Measurements from ENCODE around the gene ALG11.

ALG11 gene

GRCh38 chr13:51999510-51999911 lies 12.7 kb upstream of the ALG11 start:
- Histone ChIP-seq H3K9ac (ENCODE audit: low read depth, low read length) (no peak overlapping the region), H3K4me3 (ENCODE audit: low read length) (no peak overlapping the region), H3K4me2 (ENCODE audit: low read length) (peak overlapping the region; percentile 63), H3K36me3 (ENCODE audit: insufficient read depth, low read length) (no peaks in the 10 kb centered on the region), H3K4me1 (ENCODE audit: control insufficient read depth, insufficient read depth, low read length) (no peaks in the 10 kb centered on the region), H3K9me3 (replicated peaks; ENCODE audit: low read length) (no peaks in the 10 kb centered on the region), H3K27me3 (ENCODE audit: control insufficient read depth, insufficient read depth, low read length) (peaks cover 58% of the 10 kb centered on the region)

GRCh38 chr13:51999921-52000320 lies 12.3 kb upstream of the ALG11 start:
- no peaks in the 10 kb centered on the region for H3K36me3 ChIP-seq (ENCODE audit: insufficient read depth, low read length)
- H3K9ac ChIP-seq (ENCODE audit: low read depth, low read length), result no peak overlapping the region
- H3K9me3 ChIP-seq (replicated peaks; ENCODE audit: low read length), result no peaks in the 10 kb centered on the region
- H3K4me3 ChIP-seq (ENCODE audit: low read length), result no peak overlapping the region
- H3K4me1 ChIP-seq (ENCODE audit: control insufficient read depth, insufficient read depth, low read length), result no peaks in the 10 kb centered on the region
- H3K27me3 ChIP-seq (ENCODE audit: control insufficient read depth, insufficient read depth, low read length), result peaks cover 53% of the 10 kb centered on the region
- H3K4me2 ChIP-seq (ENCODE audit: low read length), result peak overlapping the region; percentile 63

- H3K36me3 ChIP-seq (ENCODE audit: insufficient read depth, low read length), result no peaks in the 10 kb centered on the region
- H3K4me1 ChIP-seq (ENCODE audit: control insufficient read depth, insufficient read depth, low read length), result no peaks in the 10 kb centered on the region
- no peak overlapping the region for H3K9ac ChIP-seq (ENCODE audit: low read depth, low read length)
- H3K4me2 ChIP-seq (ENCODE audit: low read length), result no peak overlapping the region
- H3K9me3 ChIP-seq (replicated peaks; ENCODE audit: low read length), result no peaks in the 10 kb centered on the region
- H3K4me3 ChIP-seq (ENCODE audit: low read length), result no peak overlapping the region
- peaks cover 41% of the 10 kb centered on the region for H3K27me3 ChIP-seq (ENCODE audit: control insufficient read depth, insufficient read depth, low read length)
Measured at GRCh38 chr13:52001120-52001731, 11.0 kb upstream of the ALG11 start.

GRCh38 chr13:52002361-52002760 lies 9.8 kb upstream of the ALG11 start:
- H3K27me3 ChIP-seq (ENCODE audit: control insufficient read depth, insufficient read depth, low read length), result peaks cover 36% of the 10 kb centered on the region
- H3K9ac ChIP-seq (ENCODE audit: low read depth, low read length), result no peak overlapping the region

GRCh38 chr13:52003541-52003940 lies 8.7 kb upstream of the ALG11 start:
- Histone ChIP-seq H3K36me3 (ENCODE audit: insufficient read depth, low read length) (no peaks in the 10 kb centered on the region), H3K9me3 (replicated peaks; ENCODE audit: low read length) (no peaks in the 10 kb centered on the region), H3K4me1 (ENCODE audit: control insufficient read depth, insufficient read depth, low read length) (no peaks in the 10 kb centered on the region), H3K9ac (ENCODE audit: low read depth, low read length) (no peak overlapping the region), H3K27me3 (ENCODE audit: control insufficient read depth, insufficient read depth, low read length) (peaks cover 25% of the 10 kb centered on the region), H3K4me3 (ENCODE audit: low read length) (no peak overlapping the region), H3K4me2 (ENCODE audit: low read length) (no peak overlapping the region)

More at GRCh38 chr13:52002361-52002760, 9.8 kb upstream of the ALG11 start:
- H3K4me3 ChIP-seq (ENCODE audit: low read length), result no peak overlapping the region
- no peaks in the 10 kb centered on the region for H3K36me3 ChIP-seq (ENCODE audit: insufficient read depth, low read length)
- H3K9me3 ChIP-seq (replicated peaks; ENCODE audit: low read length), result no peaks in the 10 kb centered on the region
- no peak overlapping the region for H3K4me2 ChIP-seq (ENCODE audit: low read length)
- no peaks in the 10 kb centered on the region for H3K4me1 ChIP-seq (ENCODE audit: control insufficient read depth, insufficient read depth, low read length)

GRCh38 chr13:52004511-52005170 lies 7.6 kb upstream of the ALG11 start:
- Histone ChIP-seq H3K9me3 (replicated peaks; ENCODE audit: low read length) (no peaks in the 10 kb centered on the region), H3K9ac (ENCODE audit: low read depth, low read length) (no peak overlapping the region), H3K4me2 (ENCODE audit: low read length) (no peak overlapping the region), H3K36me3 (ENCODE audit: insufficient read depth, low read length) (no peaks in the 10 kb centered on the region), H3K4me3 (ENCODE audit: low read length) (no peak overlapping the region), H3K27me3 (ENCODE audit: control insufficient read depth, insufficient read depth, low read length) (peaks cover 14% of the 10 kb centered on the region), H3K4me1 (ENCODE audit: control insufficient read depth, insufficient read depth, low read length) (no peaks in the 10 kb centered on the region)

- Histone ChIP-seq H3K4me3 (ENCODE audit: low read length) (no peak overlapping the region), H3K4me1 (ENCODE audit: control insufficient read depth, insufficient read depth, low read length) (no peaks in the 10 kb centered on the region), H3K4me2 (ENCODE audit: low read length) (no peak overlapping the region), H3K9me3 (replicated peaks; ENCODE audit: low read length) (no peaks in the 10 kb centered on the region), H3K27me3 (ENCODE audit: control insufficient read depth, insufficient read depth, low read length) (peaks cover 13% of the 10 kb centered on the region), H3K36me3 (ENCODE audit: insufficient read depth, low read length) (no peaks in the 10 kb centered on the region), H3K9ac (ENCODE audit: low read depth, low read length) (no peak overlapping the region)
Measured at GRCh38 chr13:52005841-52006522, 6.2 kb upstream of the ALG11 start.

GRCh38 chr13:52006523-52007245 lies 5.5 kb upstream of the ALG11 start:
- no peak overlapping the region for H3K4me2 ChIP-seq (ENCODE audit: low read length)
- H3K4me1 ChIP-seq (ENCODE audit: control insufficient read depth, insufficient read depth, low read length), result no peaks in the 10 kb centered on the region
- H3K9me3 ChIP-seq (replicated peaks; ENCODE audit: low read length), result no peaks in the 10 kb centered on the region
- no peak overlapping the region for H3K9ac ChIP-seq (ENCODE audit: low read depth, low read length)
- peaks cover 13% of the 10 kb centered on the region for H3K27me3 ChIP-seq (ENCODE audit: control insufficient read depth, insufficient read depth, low read length)
- H3K36me3 ChIP-seq (ENCODE audit: insufficient read depth, low read length), result no peaks in the 10 kb centered on the region
- no peak overlapping the region for H3K4me3 ChIP-seq (ENCODE audit: low read length)

- no peak overlapping the region for H3K4me3 ChIP-seq (ENCODE audit: low read length)
- H3K4me1 ChIP-seq (ENCODE audit: control insufficient read depth, insufficient read depth, low read length), result peaks cover 6% of the 10 kb centered on the region
- H3K9me3 ChIP-seq (replicated peaks; ENCODE audit: low read length), result no peaks in the 10 kb centered on the region
- H3K4me2 ChIP-seq (ENCODE audit: low read length), result no peak overlapping the region
- peaks cover 13% of the 10 kb centered on the region for H3K27me3 ChIP-seq (ENCODE audit: control insufficient read depth, insufficient read depth, low read length)
- H3K36me3 ChIP-seq (ENCODE audit: insufficient read depth, low read length), result no peaks in the 10 kb centered on the region
- no peak overlapping the region for H3K9ac ChIP-seq (ENCODE audit: low read depth, low read length)
Measured at GRCh38 chr13:52009946-52010345, 2.3 kb upstream of the ALG11 start.

- peaks cover 13% of the 10 kb centered on the region for H3K27me3 ChIP-seq (ENCODE audit: control insufficient read depth, insufficient read depth, low read length)
Measured at GRCh38 chr13:52010890-52011631, 1.1 kb upstream of the ALG11 start, which contains the start of gene ATP7B. Gene ATP7B, minus strand, starts transcription at chr13:52011450. Its CDS starts 113 bp downstream, at chr13:52011337.

GRCh38 chr13:52012512-52012836 lies 276 bp downstream of the ALG11 start:
- peak overlapping the region; percentile 98 for H3K4me3 ChIP-seq (ENCODE audit: low read length)
- H3K9ac ChIP-seq (ENCODE audit: low read depth, low read length), result peak overlapping the region; percentile 96
- H3K4me2 ChIP-seq (ENCODE audit: low read length), result peak overlapping the region; percentile 82
- H3K36me3 ChIP-seq (ENCODE audit: insufficient read depth, low read length), result no peaks in the 10 kb centered on the region
- H3K27me3 ChIP-seq (ENCODE audit: control insufficient read depth, insufficient read depth, low read length), result peaks cover 8% of the 10 kb centered on the region
- H3K4me1 ChIP-seq (ENCODE audit: control insufficient read depth, insufficient read depth, low read length), result peaks cover 6% of the 10 kb centered on the region
- no peaks in the 10 kb centered on the region for H3K9me3 ChIP-seq (replicated peaks; ENCODE audit: low read length)

More at GRCh38 chr13:52010890-52011631, 1.1 kb upstream of the ALG11 start, which contains the start of gene ATP7B:
- Histone ChIP-seq H3K4me1 (ENCODE audit: control insufficient read depth, insufficient read depth, low read length) (peaks cover 6% of the 10 kb centered on the region), H3K9ac (ENCODE audit: low read depth, low read length) (peak within 1 kb of the TSS; percentile 96), H3K36me3 (ENCODE audit: insufficient read depth, low read length) (no peaks in the 10 kb centered on the region), H3K4me2 (ENCODE audit: low read length) (peak within 1 kb of the TSS; percentile 98), H3K4me3 (ENCODE audit: low read length) (peak within 1 kb of the TSS; percentile 98), H3K9me3 (replicated peaks; ENCODE audit: low read length) (no peaks in the 10 kb centered on the region)

Data from skeletal muscle satellite cell (primary cell).